NCI-H2107 treated with DMSO at 0.1 percent for 48 hours (cell line): ENCODE measurements around the gene MYO3B.

ENCODE experiments used
- DNase-seq: peaks from one replicate; lab custom pipeline; 2025; ENCODE audit not compliant: unreplicated experiment; lab: John Stamatoyannopoulos, UW

MYO3B gene

DNA sequence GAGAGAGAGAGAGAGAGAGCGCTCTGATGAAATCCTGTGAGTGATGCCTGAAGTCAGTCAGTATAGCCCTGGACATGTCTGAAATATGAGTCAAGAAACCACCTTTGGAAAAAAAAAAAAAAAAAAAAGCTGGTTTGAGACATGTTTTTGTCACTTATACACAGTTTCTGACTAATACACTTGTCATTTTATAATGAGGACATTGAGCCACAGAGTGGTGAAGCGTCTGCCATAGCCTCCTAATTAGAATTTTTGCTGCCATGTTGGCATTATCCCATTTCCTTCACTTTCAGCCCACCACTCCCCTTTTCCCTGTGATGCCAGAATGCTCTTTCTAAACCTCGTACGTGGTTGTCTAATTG is 15.7 kb upstream of the MYO3B start:
- no peak for DNase-seq

DNA sequence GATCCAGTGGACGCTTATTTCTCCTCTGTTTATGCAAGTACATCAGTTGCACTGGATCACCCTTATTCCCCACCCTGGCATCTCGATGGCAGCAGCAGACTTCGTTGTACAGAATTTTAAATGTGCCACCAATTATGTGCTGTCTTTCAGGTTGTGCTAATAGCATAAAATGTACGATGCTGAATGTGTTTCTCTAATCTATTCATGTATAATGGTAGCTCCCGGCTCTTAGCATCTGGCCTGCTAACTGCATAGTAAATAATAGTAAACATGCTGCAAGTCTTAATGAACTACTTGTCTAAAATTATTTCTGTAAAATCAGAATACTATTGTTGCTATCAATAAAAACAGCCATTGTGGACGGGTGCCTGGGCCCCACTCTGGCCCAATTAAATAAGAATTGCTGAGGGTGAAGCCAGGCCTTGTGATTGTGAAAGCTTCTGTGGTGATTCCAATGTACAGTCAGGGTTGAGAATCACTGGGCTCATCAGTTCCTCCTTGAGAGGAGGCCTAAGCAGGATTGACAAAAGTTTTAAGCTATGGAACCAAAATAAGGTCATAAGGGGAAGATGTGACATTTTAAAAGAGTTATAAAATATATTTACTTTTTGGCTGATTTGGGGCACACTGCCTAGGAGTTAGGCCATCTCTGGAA is 14.4 kb upstream of the MYO3B start:
- no peak for DNase-seq

DNA sequence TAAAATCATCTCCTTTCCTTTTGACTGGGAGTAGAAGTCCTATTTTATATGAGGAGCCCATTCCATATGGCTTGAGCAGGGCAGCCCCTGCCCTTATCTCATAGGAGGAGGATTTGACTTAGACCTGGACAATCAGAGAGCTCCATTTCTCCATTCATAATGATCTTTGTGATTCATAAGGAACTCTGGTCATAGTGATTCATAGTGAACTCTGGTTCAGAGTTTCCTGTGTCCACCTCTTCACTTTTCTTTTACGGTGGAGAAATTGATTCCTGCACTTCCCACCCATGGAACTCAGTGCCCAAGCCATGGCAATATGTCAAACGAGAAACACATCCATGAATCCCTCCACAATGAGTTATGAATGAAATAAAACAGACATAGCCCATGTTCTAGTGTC is 12.8 kb upstream of the MYO3B start:
- DNase-seq = no peak

DNA sequence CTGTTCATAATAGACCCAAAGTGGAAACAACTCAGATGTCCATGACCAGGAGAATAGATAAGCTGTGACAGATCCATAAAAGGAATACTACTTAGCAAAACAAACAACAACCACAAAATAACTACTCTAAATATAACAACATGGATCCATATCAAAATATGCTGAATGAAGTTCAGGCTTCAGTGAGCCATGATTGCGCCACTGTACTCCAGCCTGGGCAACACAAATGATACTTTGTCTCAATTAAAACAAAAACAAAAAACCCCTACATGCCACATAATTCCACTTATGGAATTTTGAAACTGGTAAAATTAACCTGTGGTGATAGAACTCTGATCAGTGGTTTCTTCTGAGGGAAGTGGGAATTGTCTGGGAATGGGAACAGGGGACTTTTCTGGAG is 11.2 kb upstream of the MYO3B start:
- no peak for DNase-seq

DNA sequence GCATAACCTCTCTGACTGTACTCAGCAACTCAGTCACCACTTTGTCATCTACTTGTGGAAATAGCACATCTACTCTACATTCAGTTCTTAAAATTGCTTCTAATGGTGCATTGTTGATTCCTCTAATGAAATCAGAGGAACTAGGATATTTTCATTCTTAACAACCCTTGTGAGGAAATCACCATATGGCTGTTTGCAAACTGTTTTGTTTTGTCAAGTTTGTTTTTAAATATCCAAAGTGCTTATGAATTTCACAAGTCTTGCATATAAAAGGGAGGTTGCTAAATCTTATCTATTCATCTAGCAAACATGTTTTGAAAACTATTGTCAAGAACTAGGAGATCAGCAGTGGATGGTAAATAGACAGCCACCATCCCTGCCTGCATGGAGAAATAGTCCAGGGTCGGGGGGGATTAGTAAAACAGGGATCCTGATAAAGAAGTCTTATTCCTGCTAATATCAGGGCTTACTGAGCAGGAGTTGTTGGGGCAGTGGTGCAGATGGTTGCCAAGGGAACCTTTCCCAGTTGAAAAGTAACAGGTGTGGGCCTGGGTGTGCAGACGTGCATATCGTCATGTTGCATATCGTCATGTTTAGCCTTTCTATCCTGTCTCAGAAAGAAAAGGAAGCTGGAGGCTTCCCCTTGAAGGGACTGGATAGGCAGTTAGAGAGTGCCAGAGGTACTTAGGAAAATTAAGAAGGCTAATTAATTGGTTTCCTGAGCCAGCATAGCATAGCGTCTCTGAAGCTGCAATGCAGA is 7.5 kb upstream of the MYO3B start:
- no peak for DNase-seq

DNA sequence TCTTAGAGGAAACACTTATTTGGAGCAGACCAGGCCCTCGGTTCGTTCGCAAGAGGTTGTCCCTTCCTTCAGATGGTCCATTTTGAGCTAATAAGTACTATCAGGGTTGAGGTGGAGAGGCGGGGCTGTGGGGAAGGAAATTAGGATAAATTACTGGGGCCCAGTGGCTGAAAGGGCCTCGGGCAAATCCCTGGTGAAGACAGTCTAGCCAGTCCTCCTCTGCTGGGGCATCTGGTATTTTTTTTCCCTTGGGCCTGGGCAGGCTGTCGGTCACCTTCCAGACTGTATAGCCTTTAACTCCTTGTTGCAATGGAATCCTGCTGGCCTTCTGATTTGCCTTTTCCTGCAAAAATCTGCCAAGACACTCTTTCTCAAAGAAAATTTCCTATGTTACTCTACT is 1.7 kb upstream of the MYO3B start:
- DNase-seq = no peak

DNA sequence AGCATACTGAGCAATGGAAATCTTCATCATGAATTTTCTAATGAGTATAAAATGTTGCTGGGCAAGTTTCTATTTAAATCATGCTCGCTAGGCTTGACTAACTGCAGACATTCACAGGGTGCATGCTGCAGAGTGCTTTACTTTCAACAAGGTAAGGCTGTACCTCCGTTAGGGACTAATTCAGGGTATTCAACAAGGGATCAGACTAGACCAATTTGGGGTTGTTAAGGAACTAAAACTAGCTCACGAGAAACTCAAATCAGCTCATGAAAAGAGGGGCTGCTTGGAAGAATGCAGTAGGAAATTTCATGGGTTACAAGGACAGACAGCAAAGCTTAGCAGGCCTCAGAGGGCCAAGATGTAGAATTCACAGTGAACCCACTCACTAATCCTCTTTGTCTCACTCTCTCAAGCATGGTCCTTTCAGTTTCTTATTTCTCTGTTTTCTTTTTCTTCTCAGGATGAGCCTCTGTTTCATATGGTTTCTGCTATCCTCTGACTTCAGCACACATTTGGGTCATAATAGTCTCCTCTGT is 2.2 kb downstream of the MYO3B start:
- no peak for DNase-seq

DNA sequence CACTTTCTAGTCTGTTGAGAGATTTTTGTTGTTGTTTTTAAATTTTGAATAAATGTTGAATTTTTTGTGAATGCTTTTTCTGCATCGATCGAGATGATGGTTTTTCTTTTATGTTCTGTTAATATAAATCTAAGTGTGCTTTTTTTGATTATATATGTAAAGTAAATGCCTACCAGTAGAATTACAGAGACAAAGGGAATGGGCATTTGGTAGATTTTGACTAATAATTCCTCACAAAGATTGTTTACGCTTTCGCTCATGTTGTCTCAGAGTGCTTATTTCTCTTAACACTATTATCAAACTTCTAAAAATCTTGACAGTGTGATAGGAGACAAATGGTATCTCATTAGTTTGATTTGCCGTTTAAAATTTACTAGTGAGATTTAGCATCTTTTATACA is 3.7 kb downstream of the MYO3B start:
- DNase-seq = no peak

DNA sequence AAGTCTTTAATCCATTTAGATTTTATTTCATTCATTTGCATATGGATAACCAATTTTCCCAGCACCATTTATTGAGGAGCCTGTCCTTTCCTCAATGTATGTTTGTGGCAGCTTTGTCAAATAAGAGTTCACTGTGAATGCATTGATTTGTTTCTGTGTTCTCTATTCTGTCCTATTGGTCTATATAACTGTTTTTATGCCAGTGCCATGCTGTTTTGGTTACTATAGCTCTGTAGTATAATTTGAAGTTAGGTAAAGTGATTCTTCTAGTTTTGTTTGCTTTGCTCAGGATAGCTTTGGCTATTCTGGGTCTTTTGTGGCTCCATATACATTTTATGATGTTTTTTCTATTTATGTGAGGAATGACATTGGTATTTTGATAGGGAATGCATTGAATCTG is 7.4 kb downstream of the MYO3B start:
- DNase-seq = no peak

DNA sequence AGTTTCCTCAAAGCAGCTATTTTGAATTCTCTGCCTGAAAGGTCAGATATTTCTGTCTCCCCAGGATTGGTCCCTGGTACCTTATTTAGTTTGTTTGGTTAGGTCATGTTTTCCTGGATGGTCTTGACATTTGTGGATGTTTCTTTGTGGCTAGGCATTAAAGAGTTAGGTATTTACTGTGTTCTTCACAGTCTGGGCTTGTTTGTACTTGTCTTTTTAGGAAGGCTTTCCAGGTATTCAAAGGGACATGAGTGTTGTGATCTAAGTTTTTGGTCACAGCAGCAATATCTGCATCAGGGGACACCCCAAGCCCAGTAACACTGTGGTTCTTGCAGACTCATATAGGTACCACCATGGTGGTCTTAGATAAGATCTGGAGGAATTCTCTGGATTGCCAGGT is 11.8 kb downstream of the MYO3B start:
- DNase-seq = no peak

DNA sequence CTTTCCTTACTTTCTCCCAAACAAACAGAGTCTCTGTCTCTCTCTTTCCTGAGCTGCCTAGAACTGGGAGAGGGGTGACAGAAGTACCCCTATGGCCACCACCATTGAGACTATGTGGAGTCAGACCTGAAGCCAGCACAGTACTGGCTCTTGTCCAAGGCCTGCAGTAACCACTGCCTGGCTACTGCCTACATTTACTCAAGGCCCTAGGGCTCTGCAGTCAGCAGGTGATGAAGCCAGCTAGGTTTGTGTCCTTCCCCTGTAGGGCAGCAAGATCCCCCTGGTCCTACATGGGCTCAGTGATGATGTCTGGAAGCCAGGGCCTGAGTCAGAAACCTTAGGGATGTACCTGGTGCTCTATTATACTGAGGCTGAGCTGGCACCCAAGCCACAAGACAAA is 12.2 kb downstream of the MYO3B start:
- DNase-seq = no peak

DNA sequence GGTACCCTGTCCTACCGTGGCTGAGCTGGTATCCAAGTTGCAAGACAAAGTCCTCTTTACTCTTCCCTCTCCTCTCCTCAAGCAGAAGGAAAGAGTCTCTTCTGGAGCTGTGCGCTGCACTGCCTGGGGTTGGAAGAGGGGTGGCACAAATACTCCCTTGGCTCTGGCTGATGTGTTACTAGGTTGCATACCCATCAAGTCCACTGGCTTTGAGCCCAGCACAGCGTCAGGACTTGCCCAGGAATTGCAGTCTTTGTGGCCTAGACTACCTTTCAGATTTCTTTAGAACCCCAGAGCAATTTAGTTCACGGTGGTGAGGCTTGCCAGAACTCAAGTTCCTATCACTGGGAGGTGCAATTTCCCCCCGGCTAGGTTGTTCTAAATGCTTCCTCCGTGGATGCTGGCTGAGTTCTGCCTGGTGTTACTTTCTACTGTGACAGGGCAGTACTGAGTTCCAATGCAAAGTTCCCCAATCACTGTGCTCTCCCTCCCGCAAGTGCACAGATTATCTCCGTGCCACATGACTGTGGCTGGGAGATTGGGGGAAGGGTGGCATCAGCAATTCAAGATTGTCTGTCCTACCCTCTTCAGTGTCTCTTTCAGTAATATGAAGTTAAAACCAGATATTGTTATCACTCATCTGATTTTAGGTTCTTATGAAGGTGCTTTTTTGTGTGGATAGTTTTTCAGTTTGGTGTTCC is 13.4 kb downstream of the MYO3B start:
- DNase-seq = no peak

DNA sequence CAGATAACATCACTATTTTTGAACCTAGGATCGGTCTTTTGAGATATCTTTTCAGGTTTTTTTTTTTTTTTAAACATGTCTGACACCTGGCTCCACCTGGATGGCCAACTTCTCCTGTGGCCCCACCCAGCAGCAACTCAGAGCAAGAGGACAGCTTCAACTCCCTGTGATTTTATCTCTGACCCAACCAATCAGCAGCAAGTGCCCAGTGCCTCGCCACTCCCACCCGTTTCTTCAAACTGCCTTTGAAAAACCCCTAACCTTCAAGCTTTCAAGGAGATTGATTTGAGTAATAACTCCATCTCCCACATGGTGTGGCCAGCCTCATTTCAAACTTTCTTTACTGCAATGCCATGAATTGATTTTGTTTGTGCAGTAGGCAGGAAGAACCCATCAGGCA is 19.0 kb downstream of the MYO3B start:
- no peak for DNase-seq

DNA sequence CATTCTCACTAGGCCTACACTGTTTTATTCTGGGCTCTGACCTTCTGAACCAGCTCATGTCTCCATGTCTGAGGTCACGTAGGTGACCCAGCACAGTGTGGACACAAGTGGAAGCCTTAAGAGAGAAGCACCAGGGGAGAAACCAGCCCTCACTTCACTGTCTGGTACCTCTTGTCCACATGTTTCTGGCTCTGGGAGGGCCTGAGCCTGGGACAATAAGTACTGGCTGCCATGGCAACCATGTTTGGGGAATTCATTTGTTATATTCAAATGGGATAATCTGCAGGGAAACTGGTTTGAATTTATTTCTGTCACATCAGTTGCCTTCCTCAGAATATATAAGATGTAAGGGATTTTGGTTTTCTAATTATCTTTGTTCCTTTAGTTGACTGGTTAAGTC is 23.3 kb downstream of the MYO3B start:
- no peak for DNase-seq

DNA sequence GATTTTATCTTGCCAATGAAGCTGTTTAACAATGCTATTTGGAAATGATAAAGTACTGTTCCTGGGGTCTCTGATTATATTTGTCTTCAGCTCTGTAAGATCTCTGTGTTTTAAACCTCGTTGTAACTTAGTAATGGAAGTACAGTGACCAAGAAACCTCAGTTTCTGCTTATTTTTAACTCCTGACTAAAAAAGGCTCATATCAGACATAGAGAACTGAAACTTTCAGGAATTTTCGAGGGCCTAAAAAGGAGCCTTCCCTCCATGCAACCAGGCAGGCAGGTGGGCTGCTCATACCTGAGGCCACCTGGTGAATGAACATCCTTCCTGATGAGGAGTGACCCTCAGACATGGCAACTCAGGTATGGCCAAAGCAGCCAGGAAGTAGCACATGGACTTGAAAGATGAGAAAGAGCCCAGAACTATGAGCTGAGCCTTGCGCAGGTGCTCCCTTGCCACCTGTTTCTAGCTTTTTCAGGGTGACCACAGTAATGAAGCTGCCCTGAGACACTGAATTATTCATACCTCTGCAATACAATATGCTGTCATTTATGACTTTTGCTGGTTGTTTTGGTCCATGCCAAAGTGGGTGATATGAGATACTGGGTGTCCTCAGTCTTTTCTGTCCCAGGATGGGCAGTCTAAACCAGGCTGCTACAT is 23.9 kb downstream of the MYO3B start:
- no peak for DNase-seq

DNA sequence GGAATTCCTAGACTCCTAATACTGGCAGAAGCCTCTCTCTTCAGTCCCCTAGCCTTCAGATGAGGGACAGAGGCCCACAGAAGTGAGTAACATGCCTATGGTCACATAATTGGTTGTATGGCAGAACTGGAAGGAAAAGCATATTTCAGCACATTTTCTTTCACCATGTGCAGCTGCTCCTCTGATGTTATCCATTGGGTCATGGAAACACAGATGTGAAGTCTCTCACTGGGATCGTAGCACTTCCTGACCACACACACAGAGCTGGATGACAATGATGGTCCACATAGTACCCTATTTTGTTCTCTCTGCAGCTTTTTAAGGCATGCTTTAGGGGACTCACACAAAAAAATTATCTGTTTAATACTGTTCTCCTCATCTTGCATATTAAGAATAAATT is 24.5 kb downstream of the MYO3B start:
- DNase-seq = no peak

DNA sequence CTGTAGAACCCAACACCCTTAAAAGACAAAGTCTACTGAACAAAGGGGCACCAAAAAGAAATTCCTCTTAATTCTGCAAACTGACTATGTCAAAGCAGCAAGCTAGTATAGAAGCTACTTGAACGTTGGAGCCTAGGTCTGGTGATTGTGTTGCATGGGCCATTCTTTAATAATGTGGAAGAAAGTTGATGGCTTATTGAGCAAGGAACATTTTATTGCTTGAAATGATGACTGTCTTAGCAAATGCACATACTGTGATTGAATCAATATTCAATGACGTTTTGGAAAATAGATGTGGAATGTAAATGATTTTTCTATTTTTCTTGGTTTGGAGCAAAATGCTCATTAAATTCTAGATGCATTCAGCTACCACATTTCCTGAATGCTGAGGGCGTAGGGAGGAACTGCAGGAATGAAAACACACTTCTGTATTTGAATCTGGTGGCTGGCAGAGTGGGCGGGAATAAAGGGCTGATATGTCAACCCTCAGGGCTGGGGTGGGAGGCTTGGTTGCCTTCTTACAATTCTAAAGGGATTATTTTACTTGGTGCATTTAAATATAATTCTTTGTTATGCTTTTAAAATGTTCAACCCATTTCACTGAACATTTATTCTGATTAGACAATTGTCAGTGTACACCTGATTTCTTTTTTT is 26.5 kb downstream of the MYO3B start:
- no peak for DNase-seq

DNA sequence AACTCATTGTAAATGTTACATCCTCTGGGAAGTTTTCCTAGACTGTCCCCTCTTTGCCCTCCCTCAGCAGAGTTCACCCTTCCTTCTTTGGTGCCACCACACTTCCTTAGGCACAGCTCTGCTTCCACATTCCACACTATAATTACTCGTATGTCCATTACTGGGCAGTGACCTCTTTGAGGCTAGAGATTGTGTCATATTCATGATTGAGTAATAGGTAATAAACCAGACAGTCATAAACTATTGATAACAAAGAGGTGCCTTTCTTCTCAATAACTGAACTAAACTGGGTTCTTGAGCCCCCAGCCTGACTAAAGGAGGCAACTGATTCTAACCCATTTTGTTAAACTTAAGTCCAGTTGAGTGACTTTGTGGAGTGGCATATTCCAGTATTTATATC is 28.3 kb downstream of the MYO3B start:
- DNase-seq = no peak

DNA sequence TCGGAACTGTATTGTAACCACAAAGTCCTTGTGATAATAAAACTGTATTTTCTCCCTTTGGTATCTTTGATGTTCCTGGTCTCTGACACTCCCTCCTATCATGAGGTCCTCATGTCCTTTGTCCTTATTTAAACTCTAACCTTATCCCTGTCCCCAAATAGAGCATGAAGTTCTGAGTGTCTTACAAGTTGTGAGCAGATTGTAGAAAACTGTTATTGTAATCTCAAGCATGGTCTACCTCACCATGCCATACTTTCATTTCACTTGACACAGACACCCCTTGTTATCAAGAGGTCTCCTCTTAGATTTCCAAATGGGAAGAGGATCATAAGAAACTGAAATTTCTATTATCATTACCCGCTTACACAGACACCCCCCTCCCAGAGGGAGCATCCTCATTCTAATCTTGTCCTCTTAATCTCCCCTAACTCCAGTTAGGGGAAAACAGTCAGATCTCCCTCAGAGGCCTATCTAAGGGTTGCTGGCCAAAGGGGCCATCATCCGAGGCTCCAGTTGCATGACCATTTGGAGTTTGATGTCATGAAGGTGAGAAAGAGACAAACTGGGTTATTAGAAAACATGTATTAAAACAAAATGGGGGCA is 29.0 kb downstream of the MYO3B start:
- no peak for DNase-seq

DNA sequence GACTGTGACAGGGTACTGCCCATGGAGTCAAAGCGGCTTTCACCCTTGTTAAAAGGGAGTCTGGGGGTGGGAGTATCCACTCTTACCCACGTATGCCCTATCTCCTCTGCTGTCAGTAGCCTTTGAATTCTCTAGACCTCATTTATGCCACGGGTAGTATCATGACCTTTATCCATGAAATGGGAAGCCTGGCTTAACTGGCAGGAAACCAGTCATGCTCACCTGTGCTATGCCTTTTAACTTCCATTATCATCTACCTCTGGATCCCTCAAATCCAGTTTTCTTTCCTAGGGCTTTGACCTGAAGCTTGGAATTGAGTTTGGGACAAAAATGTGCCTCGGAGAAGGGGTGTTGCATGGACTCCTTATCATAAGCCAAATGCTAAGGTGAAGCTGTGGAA is 30.0 kb downstream of the MYO3B start:
- DNase-seq = no peak

DNA sequence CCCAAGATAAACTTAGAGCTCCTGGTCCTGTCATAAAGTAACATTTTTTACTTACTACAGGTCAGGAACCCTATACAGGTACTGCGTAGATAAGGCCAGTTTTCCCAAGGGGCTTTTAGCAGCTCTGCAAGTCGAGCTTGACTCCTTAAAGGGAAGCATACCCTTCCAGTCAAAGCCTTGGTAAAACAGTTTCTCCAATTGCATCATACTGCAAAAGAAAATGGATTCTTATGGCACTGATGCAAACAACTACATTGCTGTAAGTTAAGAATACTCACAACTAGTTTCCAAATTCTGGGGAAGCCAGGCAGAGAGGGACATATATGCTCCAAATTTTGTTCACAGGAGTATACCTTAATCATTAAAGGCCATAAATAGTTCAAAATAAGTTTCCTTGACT is 31.0 kb downstream of the MYO3B start:
- no peak for DNase-seq
